Measurements from ENCODE around the gene HEPN1.
A peak's percentile ranks its signal among the peaks of the same experiment; 100 is the strongest.

The HEPN1 gene

DNA sequence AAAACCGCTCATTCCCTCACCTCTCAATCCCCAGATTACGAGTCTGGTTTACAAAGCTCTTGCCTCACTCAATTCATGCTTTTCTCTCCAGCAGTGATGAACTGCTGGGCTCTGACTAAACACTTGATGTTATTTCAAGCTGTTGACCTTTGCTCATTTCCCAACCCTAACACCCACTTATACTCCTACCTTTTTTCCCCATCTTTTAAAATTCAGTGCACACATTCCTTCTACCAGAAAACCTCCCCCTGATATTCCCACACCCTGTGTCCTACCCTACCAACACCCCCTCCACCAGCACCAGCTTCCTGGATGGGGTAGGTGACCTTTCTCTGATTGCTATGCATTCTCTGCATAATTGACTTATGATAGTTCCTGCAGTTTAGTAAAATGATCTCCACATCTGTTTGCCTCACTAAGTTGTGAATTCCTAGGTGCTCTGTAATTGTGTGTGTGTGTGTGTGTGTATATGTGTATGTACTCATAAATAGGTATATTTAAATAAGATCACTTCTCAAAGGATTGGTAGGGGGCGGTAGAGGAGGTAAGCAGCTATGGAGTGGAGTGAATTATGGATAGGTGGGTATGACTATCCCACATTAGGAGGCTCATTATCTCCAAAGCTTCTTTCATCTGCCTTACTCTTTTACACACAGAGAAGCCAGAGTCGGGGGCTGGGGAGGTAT lies 16.0 kb downstream of the HEPN1 start:
- intact Hi-C loops (cut with DNase I) = no loop called here
- no peak for DNase-seq

DNA sequence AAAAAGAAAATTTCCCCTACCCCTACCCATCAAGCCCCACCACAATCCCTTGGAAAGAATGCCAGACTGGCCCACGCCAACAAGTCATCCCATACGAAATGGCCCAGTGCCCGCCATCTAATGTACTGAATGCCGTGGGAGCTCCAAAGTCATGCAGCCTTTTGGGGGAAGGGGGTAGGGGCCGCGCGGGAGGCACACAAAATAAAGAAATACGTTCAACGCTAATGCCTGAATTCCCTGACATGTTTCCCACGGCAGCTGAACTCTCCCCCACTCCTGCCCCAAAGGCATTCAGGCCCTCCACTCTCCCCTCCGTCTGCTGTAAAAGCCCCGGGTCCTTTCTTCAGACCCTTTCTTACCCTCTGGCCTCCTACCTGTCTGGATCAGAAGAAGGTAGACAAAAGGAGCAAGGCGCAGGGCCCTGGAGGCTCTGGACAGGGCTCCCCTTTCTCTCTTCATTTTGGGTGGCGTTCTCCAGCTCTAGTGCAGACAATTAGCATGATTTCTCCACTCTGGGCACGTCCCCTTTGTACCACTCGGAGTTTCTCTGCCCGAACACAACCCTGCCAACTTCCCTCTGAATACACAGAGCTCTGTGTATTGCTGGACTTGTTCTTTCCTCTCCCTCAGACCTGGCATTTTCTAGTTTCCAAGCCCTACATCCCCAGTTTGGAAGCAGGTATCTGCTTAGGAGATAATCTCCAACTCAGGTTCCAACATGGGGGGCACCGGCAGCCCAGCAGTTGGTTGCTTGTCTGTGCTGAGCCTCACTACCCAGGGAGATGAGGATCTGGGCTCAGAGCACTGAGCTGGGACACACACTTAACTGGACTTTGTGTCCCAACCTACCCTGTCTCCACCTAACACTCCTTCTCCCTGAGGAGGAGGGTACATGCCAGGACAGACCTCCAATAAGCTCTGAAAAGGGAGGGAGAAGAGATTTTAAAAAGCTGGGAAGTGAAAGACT lies 16.8 kb downstream of the HEPN1 start, which contains the start of gene HEPACAM:
TSS of gene HEPACAM (minus strand) at position 500 of the 967 bp plus-strand sequence. CDS start at position 459, 41 bp downstream.
- DNase-seq = peak; percentile 33 to 95 (median 82)
- intact Hi-C loops (cut with DNase I) = no loop called here

DNA sequence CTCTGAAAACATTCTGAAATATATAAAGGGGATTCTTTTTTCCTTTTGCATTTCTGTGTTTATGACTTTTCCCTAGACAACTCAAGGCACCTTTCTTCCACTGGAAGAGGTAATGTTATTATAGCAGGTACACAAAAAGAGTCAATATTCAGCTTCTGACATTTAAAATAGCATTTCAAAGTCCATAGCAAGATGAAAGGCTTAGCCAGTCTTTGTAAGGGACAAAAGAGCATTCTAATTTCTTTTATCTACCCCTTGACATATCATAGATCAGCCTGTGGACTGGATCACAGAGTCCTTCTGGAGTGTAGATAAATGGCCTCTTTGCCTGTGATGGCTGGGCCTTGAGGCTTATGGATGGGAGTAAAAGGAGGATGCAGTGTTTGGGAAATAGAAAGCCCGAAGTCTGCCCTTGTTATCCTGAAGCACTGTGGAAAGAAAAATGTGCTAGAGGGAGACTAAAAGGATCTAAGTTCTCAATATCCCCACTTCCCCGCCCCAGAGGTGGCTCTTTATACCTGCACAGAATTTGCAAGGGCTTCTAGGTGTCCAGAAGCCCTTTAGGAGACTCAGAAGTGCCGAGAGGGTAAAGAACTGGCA lies 18.4 kb downstream of the HEPN1 start:
- DNase-seq = no peak
- intact Hi-C loops (cut with DNase I) = no loop called here

DNA sequence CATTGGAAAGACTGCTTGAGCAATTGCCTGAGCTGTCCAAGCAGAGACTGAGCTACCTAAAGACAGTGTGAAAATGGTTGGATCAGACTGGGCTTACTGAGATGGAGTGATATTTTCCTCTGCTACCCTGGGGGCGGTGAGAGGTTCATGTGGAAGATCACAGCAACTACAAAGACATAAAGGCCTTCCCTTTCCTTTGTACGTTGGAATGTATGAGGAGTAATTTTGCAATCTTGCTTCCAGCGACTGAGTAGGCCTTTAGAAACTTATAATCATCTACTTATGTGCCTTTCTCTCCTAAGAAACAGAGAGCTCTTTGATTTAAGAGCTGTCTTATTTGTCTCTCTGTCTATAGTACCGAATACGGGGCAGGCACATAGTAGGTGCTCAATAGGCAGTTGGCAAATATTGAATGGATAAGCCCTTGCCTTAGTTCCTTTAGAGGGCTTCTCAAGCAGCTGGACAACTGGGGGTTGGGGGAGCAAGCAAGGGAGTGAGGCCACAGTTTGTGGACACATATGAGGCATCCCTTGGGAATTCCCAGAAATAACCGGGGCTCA lies 19.2 kb downstream of the HEPN1 start:
- DNase-seq = no peak
- intact Hi-C loops (cut with DNase I) = no loop called here

DNA sequence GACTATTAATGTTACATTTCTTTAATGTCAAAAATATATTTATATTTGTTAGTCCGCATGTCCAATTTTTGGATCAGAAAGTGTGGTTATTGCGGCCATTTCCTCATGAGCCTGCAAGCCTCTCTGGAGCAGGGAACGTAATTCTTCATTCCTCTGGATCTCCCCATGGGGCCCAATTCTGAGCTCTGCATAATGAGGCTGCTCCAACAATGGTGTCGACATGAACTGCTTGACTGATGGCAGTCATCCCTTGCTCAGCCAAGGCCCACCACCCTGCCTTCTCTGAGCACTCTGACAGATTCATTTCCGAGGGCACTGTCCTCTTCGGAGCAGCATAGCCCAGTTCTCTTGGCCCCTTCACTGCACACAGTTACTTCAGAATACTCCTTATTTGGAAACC lies 19.9 kb downstream of the HEPN1 start:
- DNase-seq = no peak
- intact Hi-C loops (cut with DNase I) = no loop called here

DNA sequence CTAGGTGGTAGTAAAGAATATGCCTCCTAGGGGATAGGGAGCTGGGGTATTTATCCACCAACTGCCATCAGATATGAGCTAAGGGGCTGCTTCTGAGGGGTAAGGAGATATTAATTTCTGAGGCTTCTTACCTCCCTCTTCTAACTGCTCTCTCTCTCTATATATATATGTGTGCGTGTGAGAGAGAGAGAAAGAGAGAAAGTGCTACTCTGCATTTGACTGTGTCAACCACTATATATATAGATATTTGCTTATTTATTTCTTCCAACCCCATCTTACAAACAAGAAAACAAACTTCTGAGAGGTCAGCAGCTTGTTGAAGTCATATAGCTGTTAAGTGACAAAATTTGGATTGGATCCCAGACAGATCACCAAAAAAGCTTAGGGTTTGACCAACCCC lies 22.7 kb downstream of the HEPN1 start:
- intact Hi-C loops (cut with DNase I) = no loop called here
- no peak for DNase-seq

DNA sequence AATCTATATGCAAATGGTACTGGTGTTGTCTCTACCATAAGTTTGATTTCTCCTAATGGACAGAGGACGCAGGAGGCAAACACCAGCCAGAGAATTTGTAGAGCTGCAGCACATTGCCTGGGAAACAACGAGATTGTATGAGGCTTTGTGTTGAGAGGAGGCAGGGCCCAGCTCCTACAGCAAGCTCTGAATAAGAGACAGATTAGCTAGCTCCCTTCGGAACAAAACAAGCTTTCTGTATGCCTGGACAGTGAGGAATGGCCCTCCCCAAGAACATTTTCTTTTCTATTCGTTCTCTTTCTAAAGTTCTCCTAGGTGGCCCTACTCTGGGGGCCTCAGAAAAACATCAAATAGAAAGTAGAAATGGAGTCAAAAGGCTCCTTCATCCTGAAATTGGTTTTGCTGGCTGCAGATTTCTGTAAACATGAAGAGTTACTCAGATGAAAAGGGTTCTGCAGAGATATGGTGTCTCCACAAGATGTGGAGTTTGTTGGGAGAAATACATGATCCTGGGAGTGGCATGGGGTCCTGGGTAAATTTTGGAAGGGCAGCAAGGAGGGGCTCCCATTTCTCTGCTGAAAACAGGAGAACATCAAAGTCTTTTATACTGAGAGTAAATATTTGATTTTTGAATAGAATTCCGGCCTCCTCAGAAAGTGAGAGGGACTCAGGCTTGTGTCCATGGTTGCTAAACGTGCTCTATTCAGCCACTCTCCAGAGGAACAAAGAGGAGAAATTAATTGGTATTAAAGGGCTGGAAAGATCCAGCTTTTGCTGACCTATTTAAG lies 23.6 kb downstream of the HEPN1 start:
- peak in 41 of 42 donors; percentile 30 to 91 (median 75) for DNase-seq

DNA sequence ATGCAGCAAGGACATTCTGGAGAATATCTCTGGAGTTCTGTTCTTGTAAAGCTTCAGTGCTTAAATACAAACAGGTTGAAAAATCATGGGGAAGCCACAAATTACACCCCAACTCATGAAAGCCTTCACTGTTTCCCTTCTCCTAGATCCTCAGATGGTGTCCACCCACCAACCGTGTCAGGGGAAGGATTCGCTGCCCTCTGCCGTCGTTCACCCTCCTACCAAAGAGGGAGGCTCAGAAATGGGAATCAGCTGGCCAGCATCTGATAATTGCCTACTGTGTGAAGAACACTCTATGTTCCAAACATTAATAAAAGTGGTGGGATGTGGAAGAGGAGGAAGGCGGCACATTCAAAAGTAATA lies 24.2 kb downstream of the HEPN1 start:
- intact Hi-C loops (cut with DNase I) = no loop called here
- peak; percentile 54 to 92 (median 82) for DNase-seq

More for the DNA sequence above, 23.6 kb downstream of the HEPN1 start:
- intact Hi-C loops (cut with DNase I) = no loop called here

DNA sequence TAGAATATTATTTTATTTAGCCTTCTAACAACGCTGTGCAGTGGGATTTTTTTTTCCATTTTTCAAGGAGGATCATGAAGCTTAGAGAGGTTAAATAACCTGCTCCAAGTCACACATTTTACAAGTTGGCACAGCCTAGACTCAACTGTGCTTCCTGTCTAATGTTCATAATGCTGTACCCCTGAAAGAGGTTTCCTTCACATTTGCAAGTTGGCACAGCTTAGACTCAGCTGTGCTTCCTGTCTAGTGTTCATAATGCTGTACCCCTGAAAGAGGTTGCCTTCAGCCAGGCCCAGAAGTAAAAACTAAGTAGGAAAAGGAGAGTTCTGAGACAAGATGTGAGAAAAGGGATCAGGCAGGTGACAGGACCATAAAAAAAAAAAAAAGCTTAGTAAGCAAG lies 24.7 kb downstream of the HEPN1 start:
- no peak for DNase-seq
- intact Hi-C loops (cut with DNase I) = no loop called here

DNA sequence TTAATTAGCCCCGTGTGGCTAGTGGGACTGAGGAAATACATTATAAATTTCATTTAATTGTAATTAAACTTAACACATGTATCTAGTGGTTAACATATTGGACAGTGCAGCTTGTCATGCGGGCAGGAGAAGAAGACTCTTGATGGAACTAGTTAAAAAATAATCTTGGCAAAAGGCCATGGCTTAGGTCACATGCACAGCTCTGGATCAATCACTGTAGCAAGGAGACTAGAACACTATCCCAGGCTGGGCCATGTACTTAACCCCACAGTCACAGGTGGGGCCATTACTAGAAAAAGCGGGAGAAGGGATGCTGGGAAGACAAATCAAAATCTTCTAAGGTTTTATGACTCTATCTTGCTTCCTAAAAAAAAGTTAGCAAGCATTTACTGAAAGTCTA lies 25.5 kb downstream of the HEPN1 start:
- intact Hi-C loops (cut with DNase I) = no loop called here

DNA sequence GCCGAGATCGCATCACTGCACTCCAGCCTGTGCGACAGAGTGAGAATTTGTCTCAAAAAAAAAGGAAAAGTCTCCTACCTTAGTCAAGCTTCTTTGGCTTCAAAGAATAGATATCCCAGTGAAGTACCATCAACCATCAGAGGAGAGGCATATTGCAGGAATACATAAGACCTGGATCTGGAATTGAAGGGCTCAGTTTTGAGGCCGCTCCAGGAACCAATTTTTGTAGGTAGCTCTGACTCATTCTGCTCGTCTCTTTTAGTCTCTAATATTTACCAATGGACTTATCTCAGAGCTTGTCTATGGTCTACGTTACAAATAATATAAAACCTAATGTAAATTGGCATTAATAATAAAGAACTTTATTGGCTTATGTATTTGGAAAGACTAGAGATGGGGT lies 26.8 kb downstream of the HEPN1 start:
- intact Hi-C loops (cut with DNase I) = no loop called here
- no peak for DNase-seq

More for the DNA sequence above, 25.5 kb downstream of the HEPN1 start:
- DNase-seq = no peak

DNA sequence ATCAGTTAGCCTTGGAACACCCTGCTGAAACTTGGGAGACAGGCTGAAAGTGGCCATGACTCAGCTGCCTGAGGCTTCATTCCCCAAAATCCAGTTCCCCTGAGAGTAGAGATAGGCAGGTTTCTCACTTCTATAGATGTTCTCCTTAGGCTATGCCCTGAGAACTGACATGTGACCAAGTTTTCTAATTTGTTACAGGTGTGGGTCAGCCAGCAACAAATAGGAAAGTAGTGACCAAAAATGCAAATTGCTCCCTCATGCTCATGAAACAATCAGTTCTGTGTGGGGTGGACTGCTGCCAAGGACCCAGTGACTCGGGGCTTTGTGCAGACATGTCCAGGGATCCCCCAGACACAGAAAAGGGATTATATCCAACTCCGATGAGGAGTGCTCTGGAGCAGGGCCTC lies 27.7 kb downstream of the HEPN1 start:
- peak; percentile 55 to 95 (median 86) for DNase-seq
- intact Hi-C loops (cut with DNase I) = no loop called here

DNA sequence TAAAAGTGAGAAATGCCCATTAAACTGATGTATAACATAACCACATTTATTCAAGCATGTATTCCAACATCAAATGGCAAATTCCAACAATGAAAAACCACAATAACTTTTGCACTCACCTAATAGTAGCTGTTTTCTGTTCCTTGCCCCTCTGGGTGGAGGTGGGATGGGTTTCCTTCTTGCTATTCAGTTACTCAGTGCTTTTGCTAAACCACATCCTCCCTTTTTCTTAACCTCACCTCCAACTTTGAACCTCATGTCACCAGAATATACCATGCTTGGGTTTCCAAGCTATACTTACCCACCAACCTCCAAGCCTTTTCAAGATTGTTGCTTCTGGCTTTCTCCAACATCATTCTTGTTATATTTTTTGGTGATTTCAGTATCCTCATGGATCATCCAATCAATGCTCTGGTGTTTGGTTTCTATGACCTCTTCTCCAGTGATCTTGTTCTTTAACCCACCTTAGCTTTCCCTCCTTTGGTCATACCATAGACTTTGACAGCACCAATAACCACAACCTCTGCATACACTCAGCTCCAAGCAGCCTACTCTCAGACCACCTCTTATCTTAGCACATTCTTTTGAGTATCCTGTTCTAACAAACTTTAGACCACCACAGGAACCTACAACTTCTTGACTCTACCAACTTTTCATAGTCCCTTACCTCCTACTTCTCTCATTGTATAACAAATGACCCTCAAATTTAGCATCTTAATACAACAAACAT lies 31.7 kb downstream of the HEPN1 start:
- no peak for DNase-seq
- intact Hi-C loops (cut with DNase I) = loop anchor here (5.0 to 10.0 kb wide), 2 partner anchors 162 to 194 kb away; partner anchors contain the start of gene TMEM218

DNA sequence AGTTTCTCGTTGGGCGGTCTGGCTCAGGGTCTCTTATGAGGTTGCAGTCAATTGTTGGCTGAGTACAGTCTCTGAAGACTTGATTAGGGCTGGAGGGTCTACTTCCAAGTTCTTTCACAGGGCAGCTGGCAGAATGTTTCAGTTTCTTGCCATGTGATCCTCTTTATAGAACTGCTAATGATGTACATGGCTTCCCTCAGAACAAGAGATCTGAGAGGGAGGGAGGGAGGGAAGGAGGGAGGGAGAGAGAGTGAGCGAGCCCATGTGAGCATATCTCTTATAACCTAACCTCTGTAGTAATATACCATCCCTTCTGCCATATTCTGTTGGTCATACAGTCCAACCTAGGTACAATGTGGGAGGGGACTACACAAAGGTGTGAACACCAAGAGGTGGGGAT lies 32.3 kb downstream of the HEPN1 start:
- intact Hi-C loops (cut with DNase I) = loop anchor here (5.0 to 10.0 kb wide), 2 partner anchors 161 to 193 kb away; partner anchors contain the start of gene TMEM218
- DNase-seq = no peak

DNA sequence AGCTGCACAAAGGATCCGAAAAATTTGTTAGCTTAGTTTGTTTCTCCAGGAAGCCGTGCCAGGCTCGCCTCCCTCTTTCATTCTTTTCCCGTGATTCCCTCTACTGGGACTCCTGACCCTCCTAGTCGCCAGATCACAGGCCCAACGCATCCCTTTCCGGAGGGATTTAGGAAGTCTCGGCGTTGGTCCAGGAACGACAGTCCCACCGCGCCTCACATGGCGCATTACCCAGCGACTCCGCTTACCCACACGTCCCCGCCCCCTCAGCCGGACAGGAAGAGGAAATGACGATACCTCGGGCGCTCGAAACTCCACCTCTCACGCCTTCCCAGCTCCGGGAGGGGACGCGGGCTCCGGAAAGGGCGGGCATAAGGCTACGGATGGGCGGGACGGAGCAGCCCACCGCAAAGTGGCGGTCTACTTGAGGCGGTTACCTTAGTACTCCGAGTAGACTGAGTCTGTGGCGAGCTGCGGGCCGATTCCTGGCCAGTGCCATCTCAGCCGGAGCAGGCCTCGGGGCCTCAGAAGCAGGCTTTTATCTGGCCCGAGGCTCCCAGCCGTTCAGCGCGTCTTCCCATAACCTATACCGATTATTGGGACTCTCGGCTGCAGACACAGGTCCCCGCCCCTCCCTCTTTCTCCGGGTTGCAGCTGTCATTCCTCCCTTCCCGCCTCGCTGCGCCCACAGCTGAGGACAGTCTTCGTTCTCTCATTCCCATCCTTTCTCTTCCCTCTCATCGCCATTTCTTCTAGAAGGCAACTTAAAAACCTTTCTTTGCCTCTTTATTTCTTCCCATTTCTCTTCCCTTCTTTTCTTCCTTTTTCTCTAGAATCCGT lies 34.9 kb downstream of the HEPN1 start, which contains the start of gene CCDC15:
TSS of gene CCDC15 (plus strand) at position 450 of the 837 bp plus-strand sequence. CDS start 531 bp downstream, outside the sequence.
- DNase-seq = peak; percentile 96 to 100 (median 99)
- intact Hi-C loops (cut with DNase I) = loop anchor here (5.0 to 10.0 kb wide), 2 partner anchors 158 to 191 kb away; partner anchors contain the start of gene TMEM218

DNA sequence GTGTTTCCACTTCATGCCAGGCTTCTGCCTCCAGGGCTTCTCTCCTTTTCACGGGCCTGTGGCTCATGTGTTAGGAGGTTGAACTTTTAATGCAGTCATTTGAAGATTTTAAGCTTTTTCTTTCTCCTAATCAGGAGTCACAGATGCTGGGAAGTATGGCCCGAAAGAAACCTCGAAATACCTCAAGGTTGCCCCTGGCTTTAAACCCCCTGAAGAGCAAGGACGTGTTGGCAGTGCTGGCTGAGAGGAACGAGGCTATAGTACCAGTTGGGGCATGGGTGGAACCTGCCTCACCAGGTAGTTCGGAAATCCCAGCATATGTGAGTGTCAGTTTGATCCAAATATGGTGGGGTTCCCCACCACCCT lies 35.5 kb downstream of the HEPN1 start:
- DNase-seq = no peak
- intact Hi-C loops (cut with DNase I) = loop anchor here (5.0 to 10.0 kb wide), 2 partner anchors 158 to 190 kb away; partner anchors contain the start of gene TMEM218

DNA sequence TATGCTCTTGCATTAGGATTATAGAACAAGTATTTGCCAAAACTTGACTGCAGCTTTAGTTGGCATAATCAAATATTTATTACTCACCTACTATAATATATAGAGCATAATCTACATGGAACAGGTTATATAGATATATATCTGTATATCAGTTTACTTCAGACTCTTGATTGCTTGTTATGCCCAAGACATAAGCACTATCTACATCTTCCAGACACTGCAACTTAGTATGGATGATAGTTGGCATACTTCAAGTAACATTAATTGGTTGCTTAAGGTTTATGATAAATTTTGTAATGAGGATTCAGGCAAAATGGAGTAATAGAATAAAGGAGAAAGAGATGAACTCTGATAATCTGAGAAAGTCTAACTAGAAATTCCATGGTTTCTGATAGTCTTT lies 36.0 kb downstream of the HEPN1 start:
- DNase-seq = no peak

More for the DNA sequence above, 36.0 kb downstream of the HEPN1 start:
- intact Hi-C loops (cut with DNase I) = loop anchor here (10.0 kb wide), 1 partner anchor 190 kb away; no protein-coding TSS in a partner anchor
